Measurements from ENCODE around the gene TMEM273. TPM values are rescaled to one million over a fixed set of nuclear protein-coding genes. Genes with fewer than 3 reads are reported as not detected.

TMEM273 gene
- total and polyA plus RNA-seq, 8 donors: 0.89 to 72.9 (median 5.9) TPM

GRCh38 chr10:49219248-49219647 lies 31.1 kb upstream of the TMEM273 start:
- no peaks in the 10 kb centered on the region for H3K27me3 ChIP-seq
- no peaks in the 10 kb centered on the region for H3K36me3 ChIP-seq
- TF ChIP-seq CTCF (IDR thresholded peaks at IDR 0.05) (no peak), POLR2AphosphoS5 (IDR thresholded peaks at IDR 0.05) (no peak), POLR2A (IDR thresholded peaks at IDR 0.05) (no peak), EP300 (IDR thresholded peaks at IDR 0.05) (no peak)
- peaks cover 0 to 10% (median 2%) of the 10 kb centered on the region in 4 donors for H3K9me3 ChIP-seq
- no peak overlapping the region for H3K4me3 ChIP-seq
- no peak for DNase-seq
- WGBS, 5 donors: 45 to 61% (median 55%) methylated on average over 2 of the region's 2 CpGs
- intact Hi-C loops (cut with DNase I; ENCODE audit: low total_unique reads): no loop called here
- H3K27ac ChIP-seq: no peak overlapping the region
- no peaks in the 10 kb centered on the region for H3K4me1 ChIP-seq

GRCh38 chr10:49218480-49218879 lies 30.3 kb upstream of the TMEM273 start:
- intact Hi-C loops (cut with DNase I; ENCODE audit: low total_unique reads): no loop called here
- H3K9me3 ChIP-seq: peaks cover 0 to 5% (median 1%) of the 10 kb centered on the region in 4 donors
- H3K4me3 ChIP-seq: no peak overlapping the region

DNA sequence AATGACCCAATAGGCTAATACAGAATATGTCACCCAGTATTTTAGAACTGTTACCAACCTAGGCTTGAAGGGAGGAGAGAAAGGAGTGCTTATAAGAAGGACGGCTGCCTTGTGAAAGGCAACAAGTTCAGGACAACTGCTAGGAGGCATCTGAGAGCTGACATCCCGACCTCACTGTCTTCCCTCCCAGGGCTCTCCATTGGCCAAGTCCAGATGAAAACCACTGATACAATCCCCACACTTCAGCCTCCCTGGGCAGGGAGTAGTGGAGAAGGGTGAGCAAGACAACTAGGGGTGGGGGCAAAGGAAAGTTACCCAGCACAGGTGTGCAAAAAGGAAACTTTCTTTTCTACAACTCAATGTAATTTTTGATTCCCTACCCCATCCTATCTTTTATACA lies 29.5 kb upstream of the TMEM273 start:
- Histone ChIP-seq H3K9me3 (no peaks in the 10 kb centered on the region), H3K4me1 (no peaks in the 10 kb centered on the region), H3K36me3 (no peaks in the 10 kb centered on the region), H3K27ac (no peak overlapping the region), H3K27me3 (peaks cover 0 to 6% (median 0%) of the 10 kb centered on the region in 3 donors), H3K4me3 (no peak overlapping the region)
- no peak for TF ChIP-seq CTCF (IDR thresholded peaks at IDR 0.05)
- no peak for TF ChIP-seq POLR2A (IDR thresholded peaks at IDR 0.05)
- no peak for TF ChIP-seq POLR2AphosphoS5 (IDR thresholded peaks at IDR 0.05)
- TF ChIP-seq EP300 (IDR thresholded peaks at IDR 0.05): no peak
- 30 to 59% (median 48%) methylated on average over 2 of the region's 2 CpGs for WGBS, 5 donors
- intact Hi-C loops (cut with DNase I; ENCODE audit: low total_unique reads): no loop called here
- DNase-seq: no peak

More at GRCh38 chr10:49218480-49218879, 30.3 kb upstream of the TMEM273 start:
- TF ChIP-seq POLR2A (IDR thresholded peaks at IDR 0.05): no peak
- no peak for TF ChIP-seq EP300 (IDR thresholded peaks at IDR 0.05)
- TF ChIP-seq CTCF (IDR thresholded peaks at IDR 0.05): no peak
- no peak for TF ChIP-seq POLR2AphosphoS5 (IDR thresholded peaks at IDR 0.05)
- H3K36me3 ChIP-seq: no peaks in the 10 kb centered on the region
- DNase-seq: no peak
- no peaks in the 10 kb centered on the region for H3K4me1 ChIP-seq
- 55 to 78% (median 63%) methylated on average over 2 of the region's 2 CpGs for WGBS, 5 donors
- peaks cover 0 to 1% (median 0%) of the 10 kb centered on the region in 3 donors for H3K27me3 ChIP-seq
- no peak overlapping the region for H3K27ac ChIP-seq

- intact Hi-C loops (cut with DNase I; ENCODE audit: low total_unique reads): no loop called here
- 55 to 79% (median 61%) methylated on average over 3 of the region's 3 CpGs for WGBS, 5 donors
- Histone ChIP-seq H3K4me1 (no peaks in the 10 kb centered on the region), H3K4me3 (no peak overlapping the region), H3K36me3 (no peaks in the 10 kb centered on the region), H3K27me3 (peaks cover 0 to 12% (median 0%) of the 10 kb centered on the region in 3 donors), H3K9me3 (no peaks in the 10 kb centered on the region), H3K27ac (no peak overlapping the region)
- no peak for DNase-seq
- TF ChIP-seq POLR2A (IDR thresholded peaks at IDR 0.05) (no peak), POLR2AphosphoS5 (IDR thresholded peaks at IDR 0.05) (no peak), EP300 (IDR thresholded peaks at IDR 0.05) (no peak), CTCF (IDR thresholded peaks at IDR 0.05) (no peak)
Measured at GRCh38 chr10:49213211-49213610, 25.0 kb upstream of the TMEM273 start.

Measured in stomach (tissue), 9 donors.